NCI-H1694 (cell line): Measurements from ENCODE around the gene TMEM51.

Source experiments
- DNase-seq: peaks from one replicate; lab custom pipeline; 2025; lab: John Stamatoyannopoulos, UW

Gene TMEM51, protein sequence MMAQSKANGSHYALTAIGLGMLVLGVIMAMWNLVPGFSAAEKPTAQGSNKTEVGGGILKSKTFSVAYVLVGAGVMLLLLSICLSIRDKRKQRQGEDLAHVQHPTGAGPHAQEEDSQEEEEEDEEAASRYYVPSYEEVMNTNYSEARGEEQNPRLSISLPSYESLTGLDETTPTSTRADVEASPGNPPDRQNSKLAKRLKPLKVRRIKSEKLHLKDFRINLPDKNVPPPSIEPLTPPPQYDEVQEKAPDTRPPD

DNA sequence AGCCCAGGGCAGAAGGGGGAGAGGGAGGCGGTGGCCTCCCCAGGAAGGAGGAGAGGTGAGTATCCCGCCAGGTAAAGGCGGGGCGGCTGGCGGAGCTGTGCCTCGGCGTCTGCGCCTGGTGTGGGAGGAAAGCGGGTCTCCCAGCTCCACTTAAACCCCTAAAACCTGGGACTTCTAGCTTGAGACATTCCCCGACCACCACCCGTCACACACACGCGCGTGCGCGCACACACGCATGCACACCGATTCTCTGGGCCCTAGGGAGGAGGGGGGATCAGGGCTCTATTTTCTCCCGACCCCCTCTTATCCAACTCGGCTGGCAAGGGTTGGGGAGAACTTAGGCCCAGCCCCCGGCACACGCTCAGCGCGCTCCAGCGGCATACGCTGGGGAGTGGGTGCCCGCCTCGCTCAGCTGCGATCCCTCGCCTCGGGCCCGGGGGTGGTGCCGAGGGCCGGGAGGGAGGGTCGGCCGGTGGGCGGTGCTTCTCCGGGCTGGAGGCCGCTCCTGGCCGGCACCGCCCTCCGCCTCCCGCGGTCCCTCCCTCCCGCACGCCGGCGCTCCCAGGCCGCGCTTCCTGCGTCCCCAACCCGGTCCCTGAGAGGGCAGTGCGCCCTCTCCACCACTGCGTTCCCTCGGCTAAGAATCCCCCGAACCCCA is at the start of gene TMEM51:
Gene TMEM51 (plus strand): TSS at position 564 of the 658 bp plus-strand sequence. CDS start 61,341 bp downstream, outside the sequence.
- peak; percentile 32 for DNase-seq

DNA sequence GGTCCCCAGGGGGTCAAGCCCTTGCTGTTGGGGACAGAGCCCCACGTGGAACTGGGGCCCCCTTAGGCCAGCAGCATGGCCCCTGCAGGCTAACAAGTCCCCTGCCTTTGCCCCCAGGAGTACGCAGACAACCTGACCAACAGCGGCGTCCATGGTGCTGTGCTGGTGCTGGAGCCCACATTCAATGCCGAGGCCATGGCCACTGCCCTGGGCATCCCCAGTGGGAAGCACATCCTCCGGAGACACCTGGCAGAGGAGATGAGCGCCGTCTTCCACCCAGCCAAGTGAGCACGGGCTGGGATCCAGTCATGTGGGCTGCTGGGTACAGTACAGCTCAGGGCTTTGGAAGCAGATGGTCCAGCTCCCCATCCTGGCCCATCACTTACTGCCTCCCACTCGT is 49.6 kb upstream of the TMEM51 start:
- no peak for DNase-seq

DNA sequence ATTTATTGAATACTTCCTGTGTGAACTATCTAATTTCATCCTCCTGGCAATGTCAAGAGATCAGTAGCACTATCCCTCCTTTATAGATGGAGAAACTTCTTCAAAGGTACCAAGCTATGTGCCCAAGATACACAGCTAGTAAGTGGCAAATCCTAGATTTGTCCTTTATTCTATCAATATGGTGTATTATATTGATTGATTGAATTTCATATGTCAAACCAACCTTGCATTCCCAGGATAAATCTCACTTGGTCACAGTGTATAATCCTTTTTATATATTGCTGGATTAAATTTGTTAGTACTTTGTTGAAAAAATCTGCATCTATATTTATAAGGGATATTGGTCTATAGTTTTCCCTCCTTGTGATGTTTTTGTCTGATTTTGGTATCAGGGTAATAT is 48.8 kb upstream of the TMEM51 start:
- DNase-seq, result no peak

GRCh38 chr1:15106608-15107007 is 46.9 kb upstream of the TMEM51 start:
- no peak for DNase-seq

GRCh38 chr1:15107058-15107687 is 46.4 kb upstream of the TMEM51 start:
- DNase-seq, result no peak

GRCh38 chr1:15107911-15108310 is 45.6 kb upstream of the TMEM51 start:
- no peak for DNase-seq

DNA sequence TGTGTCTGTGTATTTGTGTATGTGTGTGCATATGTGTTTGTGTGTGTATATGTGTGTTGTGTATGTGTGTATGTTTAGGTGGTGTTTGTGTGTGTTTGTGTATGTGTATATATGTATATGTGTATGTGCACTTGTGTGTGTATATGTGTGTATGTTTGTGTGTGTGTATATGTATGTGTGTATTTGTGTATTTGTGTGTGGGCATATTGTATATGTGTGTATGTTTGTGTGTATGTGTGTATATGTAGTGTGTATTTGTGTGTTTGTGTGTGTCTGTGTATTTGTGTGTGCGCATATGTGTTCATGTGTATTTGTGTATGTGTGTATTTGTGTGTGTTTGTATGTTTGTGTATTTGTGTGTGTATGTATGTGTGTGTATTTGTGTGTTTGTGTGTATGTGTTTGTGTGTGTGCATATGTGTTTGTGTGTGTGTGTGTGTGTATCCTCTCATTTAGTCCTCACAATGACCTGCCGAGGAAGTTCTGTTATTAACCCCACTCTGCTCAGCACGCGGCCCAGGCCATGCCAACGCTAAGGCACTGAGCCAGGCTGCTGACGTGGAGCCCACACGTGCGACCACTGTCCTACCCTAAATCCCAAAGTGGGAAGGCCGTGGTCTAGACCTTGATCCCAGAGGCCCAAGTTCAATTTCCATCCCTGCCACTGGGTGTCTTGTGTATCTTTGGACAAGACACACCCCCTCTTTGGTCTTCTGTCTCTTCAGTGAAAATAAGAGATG is 43.2 kb upstream of the TMEM51 start:
- no peak for DNase-seq

GRCh38 chr1:15110867-15111230 is 42.7 kb upstream of the TMEM51 start:
- no peak for DNase-seq

DNA sequence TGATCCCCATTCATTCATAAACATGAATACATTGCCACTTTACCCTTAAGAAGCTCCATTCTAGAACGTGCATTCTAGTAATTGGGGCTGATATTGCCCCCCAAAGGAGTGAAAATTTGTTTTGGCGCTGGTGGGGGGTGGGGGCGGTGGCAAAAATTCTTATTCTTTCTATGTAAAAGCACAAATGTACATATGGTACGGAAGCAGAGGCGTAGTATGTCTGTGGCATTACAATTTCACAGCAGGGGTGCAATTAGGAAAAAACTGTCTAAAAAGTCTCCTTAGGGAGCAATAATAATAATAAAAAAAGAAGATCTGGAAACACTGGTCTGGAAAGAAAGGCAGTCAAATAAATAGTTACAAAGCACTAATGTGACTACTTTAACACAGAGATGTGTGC is 40.4 kb upstream of the TMEM51 start:
- no peak for DNase-seq

DNA sequence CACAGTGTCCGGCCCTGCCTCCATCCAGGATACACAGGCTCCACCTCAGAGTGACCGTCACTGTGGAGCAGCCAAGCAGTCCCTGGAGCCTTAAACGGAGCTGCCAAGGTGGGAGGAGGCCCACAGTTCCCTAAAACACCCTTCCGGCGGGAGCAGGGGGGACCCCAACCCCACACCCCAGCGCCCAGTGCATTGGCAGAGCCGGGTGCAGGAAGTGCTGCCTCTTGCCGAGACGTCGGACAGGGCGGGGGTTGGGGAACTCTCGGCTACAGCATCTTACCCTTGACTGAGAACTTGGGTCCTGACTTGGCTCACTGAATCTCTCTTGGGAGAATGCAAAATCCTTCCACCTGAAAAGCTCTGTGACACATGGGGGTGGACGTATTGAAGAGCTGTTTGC is 38.7 kb upstream of the TMEM51 start:
- DNase-seq, result no peak

DNA sequence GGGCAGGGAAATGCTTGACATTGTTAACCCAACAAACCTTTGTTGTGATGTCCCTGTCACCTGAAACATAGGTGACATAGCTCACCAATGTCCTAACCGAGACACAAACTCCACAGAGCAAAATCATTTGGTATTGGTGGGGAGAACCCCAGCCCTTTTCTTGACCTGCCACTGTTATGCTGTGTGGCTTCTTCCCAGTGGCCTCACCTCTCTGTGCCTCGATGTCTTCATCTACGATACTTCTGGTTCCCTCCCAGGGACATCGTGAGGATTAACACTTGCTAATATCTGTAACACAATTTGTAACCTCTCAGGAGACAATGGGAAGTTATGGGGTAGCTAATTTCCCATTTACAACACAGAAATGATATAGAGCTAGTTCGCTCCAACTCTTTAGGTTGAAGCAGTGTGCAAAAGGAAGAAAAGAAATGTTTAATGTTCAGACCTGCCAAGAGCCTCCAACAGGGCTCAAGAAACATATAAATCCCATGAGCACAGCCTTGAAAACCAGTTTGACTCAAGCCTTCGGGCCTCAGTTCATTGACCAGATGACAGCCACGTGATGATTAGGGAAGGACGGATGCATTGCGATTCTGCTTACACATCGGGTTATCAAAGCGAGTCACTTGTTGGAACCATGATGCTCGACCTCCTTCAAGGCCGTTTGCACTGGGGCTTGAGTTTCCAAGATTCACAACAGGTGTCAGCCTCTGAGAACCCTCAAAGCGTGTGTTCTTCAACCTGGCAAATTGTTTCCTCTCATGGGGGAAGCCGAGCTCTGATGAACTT is 37.8 kb upstream of the TMEM51 start:
- no peak for DNase-seq

DNA sequence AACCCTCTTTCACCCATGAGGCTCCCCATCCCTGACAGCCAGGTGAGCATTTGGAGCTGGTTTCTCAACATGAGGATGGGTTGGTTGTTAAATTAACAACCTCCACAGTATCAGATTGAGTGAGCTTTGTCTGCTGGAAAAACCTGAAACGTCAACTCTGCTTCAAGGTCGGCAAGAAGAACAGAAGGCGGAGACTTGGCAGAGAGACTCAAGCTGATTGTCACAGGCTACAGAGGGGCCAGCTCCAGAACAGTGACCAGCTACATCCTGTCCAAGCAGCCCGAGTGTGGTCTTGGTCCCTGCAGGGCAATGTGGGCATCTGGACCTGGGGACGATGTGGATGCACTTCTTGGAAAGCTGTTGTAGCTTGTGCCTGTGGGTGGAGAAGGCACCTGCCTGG is 36.6 kb upstream of the TMEM51 start:
- no peak for DNase-seq

GRCh38 chr1:15117671-15118325 is 35.7 kb upstream of the TMEM51 start:
- DNase-seq, result no peak

- DNase-seq, result no peak
These were observed 35.0 kb upstream of the TMEM51 start for GRCh38 chr1:15118579-15118978.

DNA sequence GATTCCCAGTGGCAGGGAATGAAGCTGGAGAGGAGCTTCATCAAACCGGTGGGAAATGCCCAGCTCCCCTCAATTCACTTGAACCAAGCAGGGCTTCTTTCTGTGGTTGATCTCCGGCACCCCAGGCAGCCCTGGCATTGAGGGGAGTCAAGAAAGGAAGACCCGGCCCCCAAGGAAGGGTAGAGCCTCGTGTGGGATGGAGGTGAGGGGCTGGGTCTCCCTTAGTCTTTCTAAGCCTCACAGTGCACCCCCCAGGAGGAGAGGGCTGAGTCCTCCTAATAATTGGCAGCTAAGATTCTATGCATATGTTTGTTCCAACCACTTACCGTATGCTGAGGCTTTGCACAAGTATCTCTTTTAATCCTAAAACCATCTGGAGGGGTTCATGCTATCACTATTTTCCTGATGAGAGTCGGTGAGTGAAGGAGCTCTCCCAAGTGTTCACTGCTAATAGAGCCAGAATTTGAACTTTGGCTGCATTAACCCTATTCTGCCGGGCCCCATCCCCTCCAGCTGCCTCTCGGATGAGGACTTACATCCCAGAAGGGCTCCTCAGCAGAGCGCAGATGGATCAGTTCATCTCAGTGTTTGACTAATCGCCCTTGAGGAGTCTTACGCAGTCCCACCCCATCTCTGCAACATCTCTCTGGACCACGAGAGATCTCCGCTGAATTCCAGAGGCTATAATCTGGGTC is 33.1 kb upstream of the TMEM51 start:
- no peak for DNase-seq

GRCh38 chr1:15122331-15122730 is 31.2 kb upstream of the TMEM51 start:
- no peak for DNase-seq

DNA sequence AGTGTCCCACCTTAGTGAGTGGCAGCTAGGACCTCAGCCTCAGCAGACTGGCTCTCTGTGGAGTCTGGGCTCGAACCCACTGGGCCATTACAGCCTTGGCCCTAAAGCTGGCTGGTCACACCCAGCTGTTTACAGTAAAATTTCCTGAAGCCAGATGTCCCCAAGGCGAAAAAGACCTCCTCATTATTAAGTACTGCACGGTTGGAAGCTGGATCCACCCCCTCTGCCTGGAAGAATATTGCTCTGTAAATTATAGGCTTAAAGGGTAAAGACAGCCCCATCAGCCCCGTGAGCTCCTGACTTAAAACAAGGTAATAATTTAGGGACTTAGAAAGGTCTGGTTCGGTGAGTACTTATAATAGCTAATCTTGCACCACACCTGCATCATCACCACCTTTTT is 30.3 kb upstream of the TMEM51 start:
- DNase-seq, result no peak

DNA sequence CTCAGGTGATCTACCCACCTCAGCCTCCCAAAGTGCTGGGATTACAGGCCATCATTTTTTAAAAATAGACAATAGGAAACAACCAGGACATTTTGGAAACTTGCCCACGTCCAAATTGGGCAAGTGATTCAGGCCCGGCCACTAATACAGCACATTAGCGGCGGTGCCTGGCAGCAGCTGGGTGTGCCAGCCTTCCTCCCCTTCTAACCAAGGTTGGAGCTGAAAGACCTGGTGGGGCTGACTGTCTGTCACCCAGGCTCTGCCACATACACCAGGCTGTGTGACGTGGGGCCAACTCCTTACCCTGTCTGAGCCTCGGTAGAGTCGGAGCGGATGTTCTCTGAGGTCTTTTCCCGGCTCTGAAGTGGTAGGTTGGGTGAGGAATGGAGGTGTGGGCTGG is 29.6 kb upstream of the TMEM51 start:
- DNase-seq, result no peak

- DNase-seq, result no peak
These were observed 29.0 kb upstream of the TMEM51 start for GRCh38 chr1:15124362-15125100.

GRCh38 chr1:15125101-15125745 is 28.3 kb upstream of the TMEM51 start:
- no peak for DNase-seq
